Measurements from ENCODE around the gene SMCR8. TPM values are rescaled to one million over a fixed set of nuclear protein-coding genes. Genes with fewer than 3 reads are reported as not detected.

The SMCR8 gene
- total and polyA plus RNA-seq, 2 donors (not counting 3 experiments of a cell fraction or from before 2014, with no cell fraction given): 9.5 to 17.6 TPM

GRCh38 chr17:18360518-18360917 lies 45.4 kb downstream of the SMCR8 start:
- Histone ChIP-seq H3K4me2 (ENCODE audit: insufficient read depth, low read length) (no peak overlapping the region), H3K27ac (ENCODE audit: insufficient read depth, low read depth, low read length) (no peak overlapping the region), H3K9ac (replicated peaks; ENCODE audit: extremely low read depth, insufficient read depth, low read length) (no peak overlapping the region), H2AFZ (ENCODE audit: low read depth, low read length) (no peak overlapping the region), H4K20me1 (replicated peaks; ENCODE audit: control insufficient read depth, extremely low read depth, insufficient read depth, low read length) (no peaks in the 10 kb centered on the region), H3K9me1 (replicated peaks; ENCODE audit: control insufficient read depth, extremely low read depth, insufficient read depth, low read length) (no peaks in the 10 kb centered on the region), H3K36me3 (ENCODE audit: control insufficient read depth in 2 of 2, extremely low read depth in 1 of 2, insufficient read depth in 2 of 2, low read length in 2 of 2) (no peaks in the 10 kb centered on the region), H3K9me3 (replicated peaks; ENCODE audit: control insufficient read depth, insufficient read depth, low read length) (no peaks in the 10 kb centered on the region), H3K4me3 (replicated peaks in 1 of 3; ENCODE audit: insufficient read depth in 1 of 3, low read depth in 1 of 3, low read length in 3 of 3) (no peak overlapping the region), H3K27me3 (ENCODE audit: control insufficient read depth in 2 of 2, insufficient read depth in 2 of 2, low read length in 2 of 2) (no peaks in the 10 kb centered on the region), H3K4me1 (ENCODE audit: control insufficient read depth, extremely low read depth, insufficient read depth, low read length) (peaks cover 6% of the 10 kb centered on the region), H3K79me2 (ENCODE audit: control insufficient read depth, insufficient read depth, low read length) (peaks cover 8% of the 10 kb centered on the region)
- dilution Hi-C loops (cut with MboI; ENCODE audit: extremely low pct_ligation_motif_present, low sequenced_read_pairs) (no loop called here), intact Hi-C loops (cut with micrococcal nuclease) (no loop called here)
- BruUV-seq (replicated peaks): no TSS peak
- no peak for DNase-seq (ENCODE audit: low read depth, low spot score)
- POLR2A ChIA-PET: no interaction called here
- no peak for TF ChIP-seq EZH2 (IDR thresholded peaks at IDR 0.05; ENCODE audit: borderline replicate concordance, low read depth, low read length, severe bottlenecking)
- TF ChIP-seq POLR2AphosphoS5 (IDR thresholded peaks at IDR 0.05; ENCODE audit: insufficient read depth, low read depth, low read length): no peak
- TF ChIP-seq FOS (IDR thresholded peaks at IDR 0.05; ENCODE audit: borderline replicate concordance, insufficient read depth, low read length): no peak
- no peak for TF ChIP-seq MAX (IDR thresholded peaks at IDR 0.05; ENCODE audit: insufficient read depth, insufficient read length)
- no peak for TF ChIP-seq CTCF (IDR thresholded peaks at IDR 0.05; ENCODE audit: extremely low read depth in 1 of 2, insufficient read depth in 1 of 2, low read depth in 1 of 2, low read length in 2 of 2)
- no peak for TF ChIP-seq GATA2 (IDR thresholded peaks at IDR 0.05; ENCODE audit: insufficient read depth, insufficient read length, low read depth, low read length)
- FAIRE-seq: no peak
- CTCF ChIA-PET: no interaction called here
